H1 (cell line): Measurements from ENCODE around the gene ELL. TPM values are rescaled to one million over a fixed set of nuclear protein-coding genes. Genes with fewer than 3 reads are reported as not detected.

Experiments
- CHD7 ChIP-seq: fragments of 300-600 bp; sonication (generic); IDR thresholded peaks from 2 replicates; pipeline ENCODE4 v1.7.1; 2012; ENCODE audit warnings: low read length, moderate library complexity, mild to moderate bottlenecking, inconsistent platforms; ENCODE audit not compliant: insufficient replicate concordance
- polyA plus RNA-seq, 7 experiments: library from polyadenylated mRNA; depleted of rRNA in 3 of 7; stranded (reverse) in 5 of 7; unstranded in 2 of 7; fragments of >200 nt in 5 of 7; fragments of 200-250 nt in 2 of 7; gene quantifications; 1 replicate in 5 of 7; 2 replicates in 1 of 7; 4 replicates in 1 of 7; pipeline versions ENCODE4 v1.2.1 to v1.2.3, GENCODE V29; 2011 to 2013; ENCODE audit warnings: missing spikeins in 2 of 7, mixed read lengths in 2 of 7
- total RNA-seq: library from RNA; stranded (reverse); fragmentation: NEBNext Ultra II Directional; extraction: Animal tissue kit (Norgen Biotek cat#: 25700); gene quantifications from 2 replicates; pipeline ENCODE4 v1.2.1, GENCODE V29; 2021

ELL gene
- total and polyA plus RNA-seq, 2 of the 8 experiments (the other 6 are each of a cell fraction or from before 2014, with no cell fraction given) = 5.2 to 10.5 TPM

- TF ChIP-seq CHD7 = no peak
- TF ChIP-seq, all 59 proteins: peak for 0
Measured at GRCh38 chr19:18427080-18427742, 94.7 kb downstream of the ELL start (continued).
